ENCODE measurements around the gene CEMIP. TPM values are rescaled to one million over a fixed set of nuclear protein-coding genes. Genes with fewer than 3 reads are reported as not detected.

Gene CEMIP
- total RNA-seq, 6 experiments from 2014 or later, result 0.64 to 0.74 TPM; not detected in 4

DNA sequence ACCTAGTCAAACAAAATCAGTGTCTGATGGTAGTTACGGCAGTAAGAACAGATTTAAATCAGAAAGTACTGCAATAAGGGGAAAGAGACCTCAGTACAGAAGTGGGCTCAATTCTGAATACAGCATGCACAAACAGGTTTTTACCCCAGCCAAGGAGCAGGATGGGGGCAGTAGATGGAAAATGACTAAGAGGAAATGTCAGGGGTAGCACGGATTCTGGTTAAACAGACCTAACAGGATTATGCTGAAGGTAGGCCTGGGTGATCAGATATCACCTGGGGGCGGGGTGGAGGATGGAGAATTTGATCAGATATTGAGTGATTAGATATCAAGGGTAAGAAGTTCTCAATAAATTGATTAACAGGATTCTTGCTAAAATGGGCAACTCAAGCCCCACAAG lies 191.5 kb downstream of the CEMIP start:
- Histone ChIP-seq H3K4me1 (no peaks in the 10 kb centered on the region), H3K4me3 (no peak overlapping the region), H3K36me3 (no peaks in the 10 kb centered on the region), H3K27me3 (no peaks in the 10 kb centered on the region), H3K9me3 (no peaks in the 10 kb centered on the region), H3K27ac (no peak overlapping the region)
- DNase-seq, result no peak
- 90% methylated on average over 3 of the region's 3 CpGs for WGBS (ENCODE audit: insufficient coverage, low coverage, low lambda C conversion rate, missing lambda C conversion rate)
- TF ChIP-seq, protein P1, sequence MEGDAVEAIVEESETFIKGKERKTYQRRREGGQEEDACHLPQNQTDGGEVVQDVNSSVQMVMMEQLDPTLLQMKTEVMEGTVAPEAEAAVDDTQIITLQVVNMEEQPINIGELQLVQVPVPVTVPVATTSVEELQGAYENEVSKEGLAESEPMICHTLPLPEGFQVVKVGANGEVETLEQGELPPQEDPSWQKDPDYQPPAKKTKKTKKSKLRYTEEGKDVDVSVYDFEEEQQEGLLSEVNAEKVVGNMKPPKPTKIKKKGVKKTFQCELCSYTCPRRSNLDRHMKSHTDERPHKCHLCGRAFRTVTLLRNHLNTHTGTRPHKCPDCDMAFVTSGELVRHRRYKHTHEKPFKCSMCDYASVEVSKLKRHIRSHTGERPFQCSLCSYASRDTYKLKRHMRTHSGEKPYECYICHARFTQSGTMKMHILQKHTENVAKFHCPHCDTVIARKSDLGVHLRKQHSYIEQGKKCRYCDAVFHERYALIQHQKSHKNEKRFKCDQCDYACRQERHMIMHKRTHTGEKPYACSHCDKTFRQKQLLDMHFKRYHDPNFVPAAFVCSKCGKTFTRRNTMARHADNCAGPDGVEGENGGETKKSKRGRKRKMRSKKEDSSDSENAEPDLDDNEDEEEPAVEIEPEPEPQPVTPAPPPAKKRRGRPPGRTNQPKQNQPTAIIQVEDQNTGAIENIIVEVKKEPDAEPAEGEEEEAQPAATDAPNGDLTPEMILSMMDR (IDR thresholded peaks at IDR 0.05), result no peak
- no peak for TF ChIP-seq POLR2A (IDR thresholded peaks at IDR 0.05)
- ATAC-seq, result no peak
- intact Hi-C loops (cut with DNase I), result loop anchor here (5.0 to 10.0 kb wide), 3 partner anchors 193 to 516 kb away; partner anchors contain the start of gene CEMIP (in 1 of the 2)

DNA sequence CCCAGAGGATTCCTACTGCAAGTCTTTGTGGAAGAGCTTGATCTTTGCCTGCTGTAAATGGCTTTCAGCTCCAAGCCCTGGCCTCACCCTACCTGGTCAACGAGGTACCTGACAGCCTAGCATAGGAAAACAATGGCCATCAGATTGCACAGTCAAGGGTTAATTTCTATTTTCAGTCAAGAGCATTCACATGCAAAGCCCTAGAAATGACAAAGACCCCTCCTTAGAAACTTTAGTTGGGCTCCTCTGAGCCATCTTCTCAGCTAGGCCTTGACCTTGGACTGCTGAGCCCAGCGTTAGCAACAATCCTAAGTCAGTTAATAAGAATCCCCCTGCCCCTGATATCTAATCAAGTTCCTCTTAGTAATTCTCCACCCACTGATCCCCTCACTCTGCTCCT lies 192.0 kb downstream of the CEMIP start:
- Histone ChIP-seq H3K4me3 (no peak overlapping the region), H3K4me1 (no peaks in the 10 kb centered on the region), H3K27me3 (no peaks in the 10 kb centered on the region), H3K36me3 (no peaks in the 10 kb centered on the region), H3K9me3 (no peaks in the 10 kb centered on the region), H3K27ac (no peak overlapping the region)
- no peak for DNase-seq
- 74% methylated on average over 2 of the region's 2 CpGs for WGBS (ENCODE audit: insufficient coverage, low coverage, low lambda C conversion rate, missing lambda C conversion rate)
- TF ChIP-seq, protein P1 (IDR thresholded peaks at IDR 0.05), result no peak
- TF ChIP-seq POLR2A (IDR thresholded peaks at IDR 0.05), result no peak
- intact Hi-C loops (cut with DNase I), result loop anchor here (5.0 to 10.0 kb wide), 3 partner anchors 194 to 516 kb away; partner anchors contain the start of gene CEMIP (in 1 of the 2)
- no peak for ATAC-seq

DNA sequence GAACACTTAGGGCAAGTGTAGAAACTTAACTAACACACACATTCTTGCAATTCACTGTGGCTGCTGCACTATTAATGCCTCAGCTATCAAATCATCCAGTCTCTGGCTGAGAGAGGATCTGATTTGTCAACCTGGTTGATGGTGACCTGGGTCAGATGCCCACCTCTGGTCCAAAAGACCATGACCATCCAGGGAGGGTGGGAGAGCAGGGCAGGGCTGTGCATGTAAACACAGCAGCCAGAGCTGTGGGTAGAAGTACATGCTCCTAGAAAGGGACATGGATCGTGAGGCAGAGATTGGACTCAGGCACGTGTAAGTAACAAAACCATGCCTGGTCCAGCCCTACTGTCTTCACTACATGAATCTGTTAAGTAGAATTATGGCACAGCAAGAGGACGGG lies 193.1 kb downstream of the CEMIP start:
- TF ChIP-seq, protein P1 (IDR thresholded peaks at IDR 0.05), result no peak
- no peak for TF ChIP-seq POLR2A (IDR thresholded peaks at IDR 0.05)
- WGBS (ENCODE audit: insufficient coverage, low coverage, low lambda C conversion rate, missing lambda C conversion rate), result 90% methylated on average over 3 of the region's 3 CpGs
- intact Hi-C loops (cut with DNase I), result loop anchor here (5.0 to 10.0 kb wide), 3 partner anchors 195 to 517 kb away; partner anchors contain the start of gene CEMIP (in 1 of the 2)
- DNase-seq, result no peak
- no peak overlapping the region for H3K4me3 ChIP-seq
- no peaks in the 10 kb centered on the region for H3K4me1 ChIP-seq
- no peak overlapping the region for H3K27ac ChIP-seq
- H3K9me3 ChIP-seq, result no peaks in the 10 kb centered on the region
- no peaks in the 10 kb centered on the region for H3K27me3 ChIP-seq
- ATAC-seq, result no peak
- no peaks in the 10 kb centered on the region for H3K36me3 ChIP-seq

DNA sequence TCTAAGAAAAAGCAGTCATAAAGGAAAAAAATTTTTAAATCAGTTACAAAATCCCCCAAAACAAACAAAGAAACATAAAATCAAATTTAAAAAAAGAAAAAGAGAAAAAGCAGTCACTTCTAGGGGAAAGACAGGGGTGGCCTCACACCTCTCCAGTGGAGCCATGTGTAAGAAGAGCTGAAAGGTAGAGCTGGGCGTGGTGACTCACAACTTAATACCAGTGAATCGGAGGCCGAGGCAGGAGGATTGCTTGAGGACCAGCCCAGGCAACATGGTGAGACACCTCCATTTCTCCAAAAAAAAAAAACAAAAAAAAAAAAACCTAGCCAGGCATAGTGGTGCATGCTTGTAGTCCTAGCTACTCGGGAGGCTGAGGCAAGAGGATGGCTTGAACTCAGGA lies 195.7 kb downstream of the CEMIP start:
- Histone ChIP-seq H3K4me3 (no peak overlapping the region), H3K36me3 (peaks cover 0 to 17% (median 7%) of the 10 kb centered on the region in 4 donors), H3K27ac (no peak overlapping the region), H3K9me3 (no peaks in the 10 kb centered on the region), H3K27me3 (no peaks in the 10 kb centered on the region), H3K4me1 (no peaks in the 10 kb centered on the region)
- intact Hi-C loops (cut with DNase I), result loop anchor here (5.0 to 10.0 kb wide), 3 partner anchors 198 to 520 kb away; partner anchors contain the start of gene CEMIP (in 1 of the 2)
- 100% methylated on average over 3 of the region's 4 CpGs for WGBS (ENCODE audit: insufficient coverage, low coverage, low lambda C conversion rate, missing lambda C conversion rate)
- DNase-seq (no peak), ATAC-seq (no peak)
- TF ChIP-seq POLR2A (IDR thresholded peaks at IDR 0.05), result no peak
- TF ChIP-seq, protein P1 (IDR thresholded peaks at IDR 0.05), result no peak
